ENCODE results near the gene HYI.
"Not testable (repeated sequence)": the region's sequence is repeated elsewhere in the genome, so short reads cannot be mapped to it uniquely, and the experiment has no call there.

Gene HYI

GRCh38 chr1:43453442-43454269, at the start of gene HYI:
HYI (minus strand) TSS chr1:43453931; CDS start chr1:43453793, 138 bp downstream.
- DNase-seq: peak; percentile 93

GRCh38 chr1:43501806-43502205, 48.1 kb upstream of the HYI start:
- not testable (repeated sequence) for DNase-seq

GRCh38 chr1:43499898-43500297, 46.2 kb upstream of the HYI start:
- DNase-seq: no peak

- no peak for DNase-seq
Measured at GRCh38 chr1:43495204-43495603, 41.5 kb upstream of the HYI start.

GRCh38 chr1:43493661-43494450, 40.1 kb upstream of the HYI start:
- no peak for DNase-seq

GRCh38 chr1:43492826-43493225, 39.1 kb upstream of the HYI start:
- DNase-seq: no peak

- no peak for DNase-seq
Measured at GRCh38 chr1:43491061-43491460, 37.3 kb upstream of the HYI start.

- no peak for DNase-seq
Measured at GRCh38 chr1:43488165-43488564, 34.4 kb upstream of the HYI start.

- DNase-seq: no peak
Measured at GRCh38 chr1:43484367-43484766, 30.6 kb upstream of the HYI start.

- DNase-seq: no peak
Measured at GRCh38 chr1:43482215-43482614, 28.5 kb upstream of the HYI start.

- no peak for DNase-seq
Measured at GRCh38 chr1:43481491-43481890, 27.8 kb upstream of the HYI start.

GRCh38 chr1:43479414-43479813, 25.7 kb upstream of the HYI start:
- peak; percentile 41 for DNase-seq

GRCh38 chr1:43477716-43478115, 24.0 kb upstream of the HYI start:
- peak; percentile 30 for DNase-seq

GRCh38 chr1:43475611-43476401, 22.1 kb upstream of the HYI start:
- peak; percentile 85 for DNase-seq

GRCh38 chr1:43473463-43473862, 19.7 kb upstream of the HYI start:
- DNase-seq: no peak

GRCh38 chr1:43472463-43473151, 18.9 kb upstream of the HYI start:
- DNase-seq: peak; percentile 98

- no peak for DNase-seq
Measured at GRCh38 chr1:43472087-43472462, 18.3 kb upstream of the HYI start.

GRCh38 chr1:43469932-43470331, 16.2 kb upstream of the HYI start:
- DNase-seq: no peak

- no peak for DNase-seq
Measured at GRCh38 chr1:43468414-43468813, 14.7 kb upstream of the HYI start.

- DNase-seq: no peak
Measured at GRCh38 chr1:43466403-43466802, 12.7 kb upstream of the HYI start.

- no peak for DNase-seq
Measured at GRCh38 chr1:43465505-43466067, 11.9 kb upstream of the HYI start.

All from NCI-H226 (cell line).